ENCODE results near the gene BRD8. TPM values are rescaled to one million over a fixed set of nuclear protein-coding genes. Genes with fewer than 3 reads are reported as not detected.

BRD8 gene
- total and polyA plus RNA-seq, 2 experiments from 2014 or later: 45.8 to 117 TPM

GRCh38 chr5:138188626-138189025, 10.2 kb upstream of the BRD8 start:
- no peaks in the 10 kb centered on the region for H3K9me3 Mint-ChIP-seq
- no peak overlapping the region for H3K27ac ChIP-seq (ENCODE audit: low read depth)
- H3K36me3 Mint-ChIP-seq (ENCODE audit: low read depth): peaks cover 79% of the 10 kb centered on the region
- H3K27ac Mint-ChIP-seq: no peak overlapping the region
- H3K79me2 ChIP-seq (replicated peaks; ENCODE audit: insufficient read depth): no peaks in the 10 kb centered on the region
- TF ChIP-seq ZNF331 (CRISPR knock-in tag; IDR thresholded peaks at IDR 0.05; ENCODE audit: low read depth) (no peak), CREB1 (CRISPR knock-in tag; IDR thresholded peaks at IDR 0.05; ENCODE audit: low read depth) (no peak), JUNB (IDR thresholded peaks at IDR 0.05; ENCODE audit: unreplicated experiment) (no peak), NANOG (IDR thresholded peaks at IDR 0.05; ENCODE audit: borderline replicate concordance) (no peak), EZH2phosphoT487 (IDR thresholded peaks at IDR 0.05; ENCODE audit: unreplicated experiment) (no peak), STAT1 (IDR thresholded peaks at IDR 0.05; ENCODE audit: unreplicated experiment) (no peak), EZH2 (IDR thresholded peaks at IDR 0.05; ENCODE audit: low read depth, unreplicated experiment) (no peak), CTCF (conservative IDR thresholded peaks at IDR 0.05; ENCODE audit: low read depth in 2 of 2) (no peak), ZNF114 (CRISPR knock-in tag; IDR thresholded peaks at IDR 0.05) (no peak), POLR2AphosphoS5 (IDR thresholded peaks at IDR 0.05; ENCODE audit: low read depth) (no peak), REST (IDR thresholded peaks at IDR 0.05; ENCODE audit: unreplicated experiment) (no peak), ETS1 (IDR thresholded peaks at IDR 0.05) (no peak), ZNF462 (CRISPR knock-in tag; IDR thresholded peaks at IDR 0.05) (no peak)
- H3K9me2 ChIP-seq (ENCODE audit: insufficient read depth): no peaks in the 10 kb centered on the region
- peaks cover 10% of the 10 kb centered on the region; the same call in 1 of the 2 replicates for H3F3A ChIP-seq (replicated peaks; ENCODE audit: low read depth)
- no peak overlapping the region for H2AFZ ChIP-seq
- peaks cover 6% of the 10 kb centered on the region for H4K20me1 ChIP-seq (replicated peaks; ENCODE audit: insufficient read depth)
- H3K27me3 ChIP-seq (ENCODE audit: insufficient read depth): no peaks in the 10 kb centered on the region
- H3K36me3 ChIP-seq (ENCODE audit: insufficient read depth): peaks cover 80% of the 10 kb centered on the region
- no peak overlapping the region for H3K4me2 ChIP-seq
- no peaks in the 10 kb centered on the region for H3K4me1 ChIP-seq (ENCODE audit: insufficient read depth)
- H3K4me3 Mint-ChIP-seq: no peak overlapping the region
- no peak overlapping the region for H3K4me3 ChIP-seq
- DNase-seq (ENCODE audit: low spot score) (no peak), ATAC-seq (no peak)
- no peaks in the 10 kb centered on the region for H3K4me1 Mint-ChIP-seq
- H3K27me3 Mint-ChIP-seq (ENCODE audit: insufficient read depth, low read depth, poor library complexity): no peaks in the 10 kb centered on the region
